ENCODE data around the gene MPO.

The MPO gene, protein sequence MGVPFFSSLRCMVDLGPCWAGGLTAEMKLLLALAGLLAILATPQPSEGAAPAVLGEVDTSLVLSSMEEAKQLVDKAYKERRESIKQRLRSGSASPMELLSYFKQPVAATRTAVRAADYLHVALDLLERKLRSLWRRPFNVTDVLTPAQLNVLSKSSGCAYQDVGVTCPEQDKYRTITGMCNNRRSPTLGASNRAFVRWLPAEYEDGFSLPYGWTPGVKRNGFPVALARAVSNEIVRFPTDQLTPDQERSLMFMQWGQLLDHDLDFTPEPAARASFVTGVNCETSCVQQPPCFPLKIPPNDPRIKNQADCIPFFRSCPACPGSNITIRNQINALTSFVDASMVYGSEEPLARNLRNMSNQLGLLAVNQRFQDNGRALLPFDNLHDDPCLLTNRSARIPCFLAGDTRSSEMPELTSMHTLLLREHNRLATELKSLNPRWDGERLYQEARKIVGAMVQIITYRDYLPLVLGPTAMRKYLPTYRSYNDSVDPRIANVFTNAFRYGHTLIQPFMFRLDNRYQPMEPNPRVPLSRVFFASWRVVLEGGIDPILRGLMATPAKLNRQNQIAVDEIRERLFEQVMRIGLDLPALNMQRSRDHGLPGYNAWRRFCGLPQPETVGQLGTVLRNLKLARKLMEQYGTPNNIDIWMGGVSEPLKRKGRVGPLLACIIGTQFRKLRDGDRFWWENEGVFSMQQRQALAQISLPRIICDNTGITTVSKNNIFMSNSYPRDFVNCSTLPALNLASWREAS

DNA sequence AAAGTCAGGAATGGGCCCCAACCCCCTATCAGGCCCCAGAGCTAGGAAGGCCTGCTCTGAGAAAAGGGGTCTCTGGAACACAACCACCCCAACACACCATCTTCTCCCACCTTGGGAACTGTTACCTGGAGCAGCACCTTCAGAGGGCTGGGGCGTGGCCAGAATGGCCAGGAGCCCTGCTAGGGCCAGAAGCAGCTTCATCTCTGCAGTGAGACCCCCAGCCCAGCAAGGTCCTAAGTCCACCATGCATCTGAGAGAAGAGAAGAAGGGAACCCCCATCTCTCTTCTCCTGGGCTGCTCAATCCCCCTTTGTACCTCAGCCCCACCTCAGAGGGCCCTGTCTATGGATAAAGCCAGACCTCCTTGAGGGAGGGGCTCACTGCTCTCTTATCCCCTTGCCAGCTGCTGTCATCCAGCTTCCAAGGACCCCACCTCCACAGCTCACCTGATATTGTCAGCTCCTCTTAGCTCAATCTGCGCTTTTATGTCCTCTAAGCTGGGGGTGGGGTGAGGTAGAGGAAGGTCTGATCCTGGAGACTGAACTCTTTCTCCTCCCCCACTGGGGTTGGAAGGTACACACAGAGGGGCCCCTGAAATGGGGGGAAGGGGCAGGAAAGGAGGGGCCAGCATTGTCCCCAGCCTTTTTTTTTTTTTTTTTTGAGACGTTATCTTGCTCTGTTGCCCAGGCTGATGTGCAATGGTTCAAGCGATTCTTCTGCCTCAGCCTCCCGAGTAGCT lies at the start of gene MPO:
Gene MPO (minus strand): TSS at position 456 of the 738 bp plus-strand sequence. CDS start 177 bp downstream, at position 279.
- no peak for DNase-seq (ENCODE audit: low spot score)
- TF ChIP-seq, protein P1, sequence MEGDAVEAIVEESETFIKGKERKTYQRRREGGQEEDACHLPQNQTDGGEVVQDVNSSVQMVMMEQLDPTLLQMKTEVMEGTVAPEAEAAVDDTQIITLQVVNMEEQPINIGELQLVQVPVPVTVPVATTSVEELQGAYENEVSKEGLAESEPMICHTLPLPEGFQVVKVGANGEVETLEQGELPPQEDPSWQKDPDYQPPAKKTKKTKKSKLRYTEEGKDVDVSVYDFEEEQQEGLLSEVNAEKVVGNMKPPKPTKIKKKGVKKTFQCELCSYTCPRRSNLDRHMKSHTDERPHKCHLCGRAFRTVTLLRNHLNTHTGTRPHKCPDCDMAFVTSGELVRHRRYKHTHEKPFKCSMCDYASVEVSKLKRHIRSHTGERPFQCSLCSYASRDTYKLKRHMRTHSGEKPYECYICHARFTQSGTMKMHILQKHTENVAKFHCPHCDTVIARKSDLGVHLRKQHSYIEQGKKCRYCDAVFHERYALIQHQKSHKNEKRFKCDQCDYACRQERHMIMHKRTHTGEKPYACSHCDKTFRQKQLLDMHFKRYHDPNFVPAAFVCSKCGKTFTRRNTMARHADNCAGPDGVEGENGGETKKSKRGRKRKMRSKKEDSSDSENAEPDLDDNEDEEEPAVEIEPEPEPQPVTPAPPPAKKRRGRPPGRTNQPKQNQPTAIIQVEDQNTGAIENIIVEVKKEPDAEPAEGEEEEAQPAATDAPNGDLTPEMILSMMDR (IDR thresholded peaks at IDR 0.05; ENCODE audit: extremely low read depth, missing control alignments), result no peak

DNA sequence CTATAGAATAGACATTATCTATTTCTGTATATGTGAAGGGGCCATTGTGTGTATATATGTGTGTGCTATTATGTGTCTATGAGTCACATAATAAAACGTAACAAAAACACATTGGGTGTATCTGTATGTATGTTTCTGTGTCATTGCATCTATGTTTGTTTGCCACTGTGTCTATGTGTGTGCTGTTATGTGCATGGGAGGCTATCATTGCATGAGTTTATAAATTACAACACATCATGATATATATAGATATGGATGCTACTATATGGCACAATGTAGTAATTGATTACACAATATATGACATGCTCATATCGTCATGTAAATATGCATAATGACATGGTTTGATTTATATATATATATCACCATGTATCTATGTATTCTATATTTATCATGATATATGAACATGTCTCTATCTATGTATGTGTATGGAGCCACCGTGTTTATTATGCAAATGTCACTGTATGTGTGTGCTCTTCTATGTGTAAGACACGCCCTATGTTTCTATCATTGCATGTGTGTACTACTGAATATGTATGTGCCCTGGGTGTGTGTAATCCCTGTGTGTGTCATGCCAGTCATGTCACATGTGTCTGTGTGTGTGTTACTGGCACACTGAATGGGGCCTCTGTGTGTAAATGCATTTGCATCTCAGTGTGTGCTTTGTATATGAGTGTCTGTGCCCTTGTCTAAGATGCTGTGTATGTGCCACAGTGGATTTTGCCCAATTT lies 49.2 kb upstream of the MPO start:
- DNase-seq (ENCODE audit: low spot score), result no peak
- TF ChIP-seq, protein P1 (IDR thresholded peaks at IDR 0.05; ENCODE audit: extremely low read depth, missing control alignments), result no peak

DNA sequence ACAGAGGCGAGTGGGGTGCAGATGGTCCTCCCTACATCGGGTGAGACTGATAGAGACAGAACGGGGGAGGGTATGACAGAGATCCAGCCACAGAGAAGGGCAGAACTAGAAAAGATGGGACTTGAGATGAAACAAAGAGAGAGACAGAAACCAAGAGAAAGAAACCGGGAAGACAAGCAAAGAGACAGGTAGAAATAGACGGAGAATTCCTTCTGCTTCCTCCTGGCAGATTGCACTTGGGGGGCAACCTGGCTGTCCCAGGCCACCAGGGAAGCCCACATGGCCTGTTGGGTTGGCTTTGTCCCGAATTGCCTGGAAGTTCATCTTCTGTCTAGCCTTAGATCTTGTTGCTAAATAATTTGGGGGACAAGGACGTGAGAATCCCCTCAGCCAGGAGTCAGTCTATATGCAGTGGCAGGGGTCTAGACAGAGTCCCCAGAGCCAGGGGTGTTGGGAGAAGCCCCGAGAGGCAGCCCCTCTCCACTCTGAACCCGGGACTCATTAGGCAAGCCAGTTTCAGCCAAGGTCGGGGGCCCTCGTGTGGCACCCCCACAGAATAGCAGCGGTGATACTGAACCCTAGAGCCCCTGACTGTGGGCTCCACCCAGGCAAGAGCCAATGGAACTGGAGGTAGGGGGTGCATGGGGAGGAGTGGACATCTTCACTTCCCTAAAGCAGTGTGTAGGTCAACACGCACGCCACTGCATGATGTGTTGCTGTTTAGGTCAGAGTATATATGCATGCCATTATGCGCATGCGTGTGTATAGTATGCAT lies 48.5 kb upstream of the MPO start:
- peak; percentile 81 for DNase-seq (ENCODE audit: low spot score)
- TF ChIP-seq, protein P1 (IDR thresholded peaks at IDR 0.05; ENCODE audit: extremely low read depth, missing control alignments), result peak; percentile 35

DNA sequence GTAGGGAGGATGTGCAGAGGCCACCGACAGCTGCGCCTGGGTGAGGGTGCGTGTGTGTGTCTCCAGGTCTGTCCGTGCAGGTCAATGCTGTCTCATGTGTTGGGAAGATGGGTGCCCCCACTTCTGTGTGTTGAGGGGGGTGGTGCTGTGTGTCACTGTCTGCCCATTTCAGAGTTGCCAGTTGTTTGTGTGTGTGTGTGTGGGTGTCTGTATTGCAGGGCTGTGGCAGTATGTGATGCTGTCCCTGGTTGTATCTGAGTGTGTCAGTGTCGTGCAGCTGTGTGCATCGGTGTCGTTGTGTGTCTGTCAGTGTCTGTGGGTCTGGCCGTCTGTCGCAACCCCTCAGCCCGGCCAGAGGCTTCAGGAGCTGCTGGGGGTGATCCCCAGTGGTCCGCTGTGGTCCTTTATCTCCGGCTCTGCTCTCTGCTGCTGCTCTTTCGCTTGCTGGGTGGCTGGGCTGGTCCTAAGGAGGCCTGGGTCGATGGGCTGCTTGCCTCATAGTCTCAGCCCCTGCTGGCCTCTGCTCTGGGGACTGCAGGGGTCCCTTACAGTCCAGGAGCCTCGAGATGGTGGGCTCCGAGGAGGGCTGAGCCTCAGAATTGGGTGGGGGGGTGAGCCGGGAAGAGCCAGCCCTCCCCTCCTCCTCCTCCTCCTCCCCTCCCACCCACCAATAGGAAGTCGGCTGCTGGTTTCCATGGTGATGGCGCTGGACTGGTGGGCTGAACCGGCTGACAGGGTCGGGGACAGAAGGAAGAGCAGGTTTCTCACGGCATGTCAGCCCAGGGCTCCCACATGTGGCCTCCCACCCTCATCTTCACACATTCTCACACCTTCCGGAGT lies 47.7 kb upstream of the MPO start, which contains the start of gene TSPOAP1:
Gene TSPOAP1 (minus strand): TSS at position 601 of the 840 bp plus-strand sequence. CDS start 875 bp downstream, outside the sequence.
- DNase-seq (ENCODE audit: low spot score), result peak; percentile 80
- TF ChIP-seq, protein P1 (IDR thresholded peaks at IDR 0.05; ENCODE audit: extremely low read depth, missing control alignments), result no peak

DNA sequence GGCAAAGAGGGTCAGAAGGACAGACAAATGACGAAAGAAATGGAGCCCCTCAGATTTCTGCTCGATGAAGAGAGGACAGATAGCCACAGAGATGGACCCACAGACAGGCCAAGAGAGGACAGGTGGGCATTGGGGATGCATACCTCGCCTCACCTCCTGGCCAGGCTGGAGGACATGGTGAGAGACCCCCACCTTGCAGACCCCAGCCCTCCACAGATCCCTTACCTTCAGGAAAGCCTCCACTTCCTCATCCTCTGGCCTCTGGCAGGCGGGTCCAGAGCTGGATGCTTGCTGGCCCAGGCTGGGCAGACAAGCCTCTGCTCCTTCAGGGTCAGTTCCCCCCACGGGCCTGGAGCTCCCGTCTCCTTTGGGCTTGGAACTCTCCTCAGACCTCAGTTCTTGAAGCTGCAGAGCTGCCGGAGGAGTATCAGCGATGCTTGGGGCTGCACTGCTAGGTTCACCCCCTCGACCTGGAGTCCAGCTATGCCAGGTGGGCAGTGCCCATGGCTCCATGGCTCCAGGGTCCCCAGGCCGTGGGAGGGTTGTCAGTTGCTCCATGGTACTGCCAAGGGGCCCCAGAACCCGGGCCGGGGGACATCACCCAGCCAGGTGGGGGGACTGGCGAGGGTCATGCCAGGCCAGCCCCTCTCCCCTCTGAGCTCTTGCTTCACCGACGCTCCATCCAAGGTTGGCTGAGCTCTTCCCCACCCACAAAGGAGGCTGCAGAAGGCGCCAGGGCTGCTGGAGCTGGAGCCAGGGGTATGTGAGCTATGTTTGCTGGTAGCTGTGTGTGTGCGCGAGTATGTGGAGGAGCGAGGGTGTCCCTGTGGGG lies 46.8 kb upstream of the MPO start:
- TF ChIP-seq, protein P1 (IDR thresholded peaks at IDR 0.05; ENCODE audit: extremely low read depth, missing control alignments), result no peak
- no peak for DNase-seq (ENCODE audit: low spot score)
